Esophagus muscularis mucosa (tissue), 4 donors: Measurements from ENCODE around the gene TMEM81. TPM values are rescaled to one million over a fixed set of nuclear protein-coding genes. Genes with fewer than 3 reads are reported as not detected.

Experiments used
- DNase-seq: peaks from one replicate; pipeline ENCODE4 v3.0.0-alpha.2; 2017; ENCODE audit errors: extremely low spot score
- H3K27ac ChIP-seq, 4 donors: fragments of 200-600 bp; sonication (generic); replicated peaks in 1 of 4; 1 replicate in 3 of 4; 2 replicates in 1 of 4; pipeline ENCODE4 v1.5.1; 2016 to 2019; ENCODE audit warnings: mild to moderate bottlenecking in 1 of 4
- H3K27me3 ChIP-seq, 4 donors: fragments of 200-600 bp; sonication (generic); one replicate each; pipeline versions ENCODE4 v1.5.1 to v1.6.0; 2016 to 2019
- H3K36me3 ChIP-seq, 4 donors: fragments of 200-600 bp; sonication (generic); one replicate each; pipeline ENCODE4 v1.5.1; 2016 to 2019
- H3K4me1 ChIP-seq, 4 donors: fragments of 200-600 bp; sonication (generic); one replicate each; pipeline ENCODE4 v1.5.1; 2016 to 2019
- H3K4me3 ChIP-seq, 4 donors: fragments of 200-600 bp; sonication (generic); 1 replicate in 2 of 4; 2 replicates in 2 of 4; pipeline ENCODE4 v1.5.1; 2016 to 2019; ENCODE audit warnings: mild to moderate bottlenecking in 4 of 4, moderate library complexity in 1 of 4
- H3K9me3 ChIP-seq, 4 donors: fragments of 200-600 bp; sonication (generic); 1 replicate in 3 of 4; 2 replicates in 1 of 4; pipeline ENCODE4 v1.5.1; 2016 to 2019
- CTCF ChIP-seq, 3 experiments: fragments of 200-600 bp in 2 of 3; fragments of 450-650 bp in 1 of 3; sonication (generic) in 2 of 3; IDR thresholded peaks; one replicate each; pipeline ENCODE4 v1.5.1; 2017 to 2019; ENCODE audit warnings: antibody characterized with exemption in 3 of 3, mild to moderate bottlenecking in 2 of 3, moderate library complexity in 1 of 3
- EP300 ChIP-seq: sonication (generic); formaldehyde crosslinking; IDR thresholded peaks from one replicate; pipeline ENCODE4 v1.6.1; 2017; ENCODE audit warnings: antibody characterized with exemption
- POLR2A ChIP-seq: fragments of 450-650 bp; IDR thresholded peaks from one replicate; pipeline ENCODE4 v1.6.1; 2017; ENCODE audit warnings: antibody characterized with exemption, moderate library complexity, mild to moderate bottlenecking, low read depth
- POLR2AphosphoS5 ChIP-seq, 2 donors: sonication (generic); formaldehyde crosslinking; IDR thresholded peaks; one replicate each; pipeline ENCODE4 v1.6.1; 2017; ENCODE audit warnings: antibody characterized with exemption in 2 of 2
- WGBS: methylation state at CpG from one replicate; pipeline ENCODE4 v1.1.5; 2018; 5-methylcytosine and 5-hydroxymethylcytosine counted together
- intact Hi-C: fragments of 100-400 bp; cut with DNase I; formaldehyde crosslinking; loops from one replicate; pipeline ENCODE4 v1.15.1; 2023
- total RNA-seq, 4 donors: library from RNA; depleted of rRNA; stranded (reverse); fragments of >200 nt; gene quantifications; one replicate each; pipeline versions ENCODE4 v1.1.0 to v1.2.1, GENCODE V29; 2016

The TMEM81 gene
- total RNA-seq, 4 donors from 2014 or later = 0.99 to 2.1 (median 1.2) TPM

GRCh38 chr1:205038132-205038786 is 46.0 kb downstream of the TMEM81 start:
- TF ChIP-seq POLR2A (no peak), POLR2AphosphoS5 (IDR thresholded peaks at IDR 0.05) (no peak), EP300 (no peak), CTCF (IDR thresholded peaks at IDR 0.05) (no peak)
- WGBS = 91% methylated on average over 5 of the region's 6 CpGs
- no peaks in the 10 kb centered on the region for H3K36me3 ChIP-seq
- H3K27me3 ChIP-seq = peaks cover 0 to 17% (median 4%) of the 10 kb centered on the region in 4 donors
- peaks cover 0 to 9% (median 8%) of the 10 kb centered on the region in 4 donors for H3K4me1 ChIP-seq
- H3K4me3 ChIP-seq = no peak overlapping the region
- DNase-seq = no peak
- no peak overlapping the region for H3K27ac ChIP-seq
- intact Hi-C loops = no loop called here
- no peaks in the 10 kb centered on the region for H3K9me3 ChIP-seq

- intact Hi-C loops = no loop called here
- no peak overlapping the region for H3K4me3 ChIP-seq
- no peak overlapping the region for H3K27ac ChIP-seq
- DNase-seq = no peak
- TF ChIP-seq EP300 (no peak), POLR2A (no peak), CTCF (IDR thresholded peaks at IDR 0.05) (no peak), POLR2AphosphoS5 (IDR thresholded peaks at IDR 0.05) (no peak)
- WGBS = 72% methylated on average over 9 of the region's 9 CpGs
- no peaks in the 10 kb centered on the region for H3K36me3 ChIP-seq
- peaks cover 0 to 10% (median 2%) of the 10 kb centered on the region in 4 donors for H3K27me3 ChIP-seq
- H3K9me3 ChIP-seq = no peaks in the 10 kb centered on the region
- peaks cover 0 to 2% (median 1%) of the 10 kb centered on the region in 4 donors for H3K4me1 ChIP-seq
Observed at GRCh38 chr1:205037539-205037938, 46.7 kb downstream of the TMEM81 start.

Other genes starting within 250 kb of the TMEM81 start
- 100 to 1,000 TPM in 1 of 4 donors, 10 to 100 TPM in 3; 31.1 to 122 (median 64.7) TPM for gene NFASC, start 213.6 kb downstream of the TMEM81 start, total RNA-seq
- 1 to 10 TPM; 1.9 to 6.2 (median 2.9) TPM for gene CNTN2, start 41.2 kb downstream of the TMEM81 start, total RNA-seq
- gene RBBP5, start 37.5 kb upstream of the TMEM81 start, total RNA-seq = 10 to 100 TPM in 3 of 4 donors, 1 to 10 TPM in 1; 8.6 to 13.3 (median 12.0) TPM
- gene DSTYK, start 127.2 kb upstream of the TMEM81 start, total RNA-seq = 10 to 100 TPM; 12.0 to 16.1 (median 13.9) TPM
- gene TMCC2, start 143.5 kb upstream of the TMEM81 start, total RNA-seq = 1 to 10 TPM; 4.1 to 8.2 (median 5.9) TPM
- gene NUAK2, start 237.3 kb upstream of the TMEM81 start, total RNA-seq = under 1 TPM; 0.42 to 0.86 (median 0.74) TPM